Transverse colon (tissue), 4 donors: ENCODE measurements around the gene MAGI1.

Experiments
- EP300 ChIP-seq: sonication (generic); formaldehyde crosslinking; IDR thresholded peaks from one replicate; pipeline ENCODE4 v1.6.1; 2017; ENCODE audit warnings: antibody characterized with exemption, low read depth
- POLR2A ChIP-seq: fragments of 450-650 bp; IDR thresholded peaks from one replicate; pipeline ENCODE4 v1.6.1; 2016; ENCODE audit warnings: antibody characterized with exemption, mild to moderate bottlenecking, moderate library complexity
- POLR2AphosphoS5 ChIP-seq, 3 donors: sonication (generic); formaldehyde crosslinking; IDR thresholded peaks; one replicate each; pipeline ENCODE4 v1.6.1; 2016; ENCODE audit warnings: antibody characterized with exemption in 3 of 3
- TF ChIP-seq, protein P1 (sequence below), 5 experiments: fragments of 200-600 bp in 3 of 5; fragments of 450-650 bp in 2 of 5; sonication (generic) in 3 of 5; IDR thresholded peaks; 1 replicate in 2 of 5; 2 replicates in 3 of 5; pipeline ENCODE4 v1.5.1; 2016 to 2017; ENCODE audit warnings: antibody characterized with exemption in 5 of 5, inconsistent platforms in 3 of 5, mild to moderate bottlenecking in 2 of 5, moderate library complexity in 1 of 5

DNA sequence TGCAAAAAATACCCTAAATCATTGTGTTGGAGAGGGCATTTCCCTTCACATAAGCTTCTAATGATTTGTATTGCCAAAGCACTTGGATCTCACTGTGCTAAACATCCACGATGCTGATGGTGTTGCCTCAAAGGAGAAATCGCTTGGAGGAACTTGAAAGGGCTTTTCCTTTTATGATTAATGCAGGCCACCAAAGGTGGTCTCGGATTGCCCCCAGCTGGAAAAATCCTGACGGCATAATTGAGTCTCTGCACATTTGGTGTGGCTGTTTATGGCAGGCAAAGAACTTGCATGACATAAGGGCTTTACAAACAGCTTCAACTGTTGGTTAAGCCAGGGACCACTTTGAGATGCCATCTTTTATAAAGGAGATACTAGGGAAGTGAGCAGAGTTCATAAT, 687.0 kb downstream of the MAGI1 start:
- TF ChIP-seq, protein P1, sequence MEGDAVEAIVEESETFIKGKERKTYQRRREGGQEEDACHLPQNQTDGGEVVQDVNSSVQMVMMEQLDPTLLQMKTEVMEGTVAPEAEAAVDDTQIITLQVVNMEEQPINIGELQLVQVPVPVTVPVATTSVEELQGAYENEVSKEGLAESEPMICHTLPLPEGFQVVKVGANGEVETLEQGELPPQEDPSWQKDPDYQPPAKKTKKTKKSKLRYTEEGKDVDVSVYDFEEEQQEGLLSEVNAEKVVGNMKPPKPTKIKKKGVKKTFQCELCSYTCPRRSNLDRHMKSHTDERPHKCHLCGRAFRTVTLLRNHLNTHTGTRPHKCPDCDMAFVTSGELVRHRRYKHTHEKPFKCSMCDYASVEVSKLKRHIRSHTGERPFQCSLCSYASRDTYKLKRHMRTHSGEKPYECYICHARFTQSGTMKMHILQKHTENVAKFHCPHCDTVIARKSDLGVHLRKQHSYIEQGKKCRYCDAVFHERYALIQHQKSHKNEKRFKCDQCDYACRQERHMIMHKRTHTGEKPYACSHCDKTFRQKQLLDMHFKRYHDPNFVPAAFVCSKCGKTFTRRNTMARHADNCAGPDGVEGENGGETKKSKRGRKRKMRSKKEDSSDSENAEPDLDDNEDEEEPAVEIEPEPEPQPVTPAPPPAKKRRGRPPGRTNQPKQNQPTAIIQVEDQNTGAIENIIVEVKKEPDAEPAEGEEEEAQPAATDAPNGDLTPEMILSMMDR (IDR thresholded peaks at IDR 0.05): no peak
- TF ChIP-seq EP300: no peak
- no peak for TF ChIP-seq POLR2AphosphoS5 (IDR thresholded peaks at IDR 0.05)
- no peak for TF ChIP-seq POLR2A
